Esophagus muscularis mucosa (tissue), 4 donors: ENCODE measurements around the gene NAA20. TPM values are rescaled to one million over a fixed set of nuclear protein-coding genes. Genes with fewer than 3 reads are reported as not detected.
A peak's percentile ranks its signal among the peaks of the same experiment; 100 is the strongest.

Experiments used
- DNase-seq: peaks from one replicate; pipeline ENCODE4 v3.0.0-alpha.2; 2017; ENCODE audit errors: extremely low spot score
- H3K27ac ChIP-seq, 4 donors: fragments of 200-600 bp; sonication (generic); replicated peaks in 1 of 4; 1 replicate in 3 of 4; 2 replicates in 1 of 4; pipeline ENCODE4 v1.5.1; 2016 to 2019; ENCODE audit warnings: mild to moderate bottlenecking in 1 of 4
- H3K27me3 ChIP-seq, 4 donors: fragments of 200-600 bp; sonication (generic); one replicate each; pipeline versions ENCODE4 v1.5.1 to v1.6.0; 2016 to 2019
- H3K36me3 ChIP-seq, 4 donors: fragments of 200-600 bp; sonication (generic); one replicate each; pipeline ENCODE4 v1.5.1; 2016 to 2019
- H3K4me1 ChIP-seq, 4 donors: fragments of 200-600 bp; sonication (generic); one replicate each; pipeline ENCODE4 v1.5.1; 2016 to 2019
- H3K4me3 ChIP-seq, 4 donors: fragments of 200-600 bp; sonication (generic); 1 replicate in 2 of 4; 2 replicates in 2 of 4; pipeline ENCODE4 v1.5.1; 2016 to 2019; ENCODE audit warnings: mild to moderate bottlenecking in 4 of 4, moderate library complexity in 1 of 4
- H3K9me3 ChIP-seq, 4 donors: fragments of 200-600 bp; sonication (generic); 1 replicate in 3 of 4; 2 replicates in 1 of 4; pipeline ENCODE4 v1.5.1; 2016 to 2019
- CTCF ChIP-seq, 3 experiments: fragments of 200-600 bp in 2 of 3; fragments of 450-650 bp in 1 of 3; sonication (generic) in 2 of 3; IDR thresholded peaks; one replicate each; pipeline ENCODE4 v1.5.1; 2017 to 2019; ENCODE audit warnings: antibody characterized with exemption in 3 of 3, mild to moderate bottlenecking in 2 of 3, moderate library complexity in 1 of 3
- EP300 ChIP-seq: sonication (generic); formaldehyde crosslinking; IDR thresholded peaks from one replicate; pipeline ENCODE4 v1.6.1; 2017; ENCODE audit warnings: antibody characterized with exemption
- POLR2A ChIP-seq: fragments of 450-650 bp; IDR thresholded peaks from one replicate; pipeline ENCODE4 v1.6.1; 2017; ENCODE audit warnings: antibody characterized with exemption, moderate library complexity, mild to moderate bottlenecking, low read depth
- POLR2AphosphoS5 ChIP-seq, 2 donors: sonication (generic); formaldehyde crosslinking; IDR thresholded peaks; one replicate each; pipeline ENCODE4 v1.6.1; 2017; ENCODE audit warnings: antibody characterized with exemption in 2 of 2
- WGBS: methylation state at CpG from one replicate; pipeline ENCODE4 v1.1.5; 2018; 5-methylcytosine and 5-hydroxymethylcytosine counted together
- intact Hi-C: fragments of 100-400 bp; cut with DNase I; formaldehyde crosslinking; loops from one replicate; pipeline ENCODE4 v1.15.1; 2023
- total RNA-seq, 4 donors: library from RNA; depleted of rRNA; stranded (reverse); fragments of >200 nt; gene quantifications; one replicate each; pipeline versions ENCODE4 v1.1.0 to v1.2.1, GENCODE V29; 2016

The NAA20 gene
- total RNA-seq, 4 donors from 2014 or later, result 29.5 to 38.5 (median 34.8) TPM

- H3K9me3 ChIP-seq, result no peaks in the 10 kb centered on the region
- 14% methylated on average over 7 of the region's 7 CpGs for WGBS
- peak; percentile 94 for DNase-seq
Observed at GRCh38 chr20:19973961-19974629, 43.1 kb upstream of the NAA20 start.

GRCh38 chr20:19974630-19975435 lies 42.3 kb upstream of the NAA20 start:
- Histone ChIP-seq H3K4me1 (peaks cover 47 to 68% (median 62%) of the 10 kb centered on the region in 4 donors), H3K36me3 (peaks cover 0 to 34% (median 13%) of the 10 kb centered on the region in 4 donors), H3K9me3 (no peaks in the 10 kb centered on the region), H3K27me3 (no peaks in the 10 kb centered on the region), H3K4me3 (peak overlapping the region; percentile 60 to 66 (median 64)), H3K27ac (peak overlapping the region; percentile 92 to 93 (median 92))
- peak; percentile 95 for DNase-seq
- intact Hi-C loops, result loop anchor here (5.0 kb wide), 1 partner anchor 88 kb away; no protein-coding TSS in a partner anchor
- TF ChIP-seq POLR2A (peak; percentile 10), POLR2AphosphoS5 (IDR thresholded peaks at IDR 0.05) (peak; percentile 77 to 83), EP300 (no peak), CTCF (IDR thresholded peaks at IDR 0.05) (peak in 1 of 3 experiments; percentile 2)
- WGBS, result 11% methylated on average over 10 of the region's 44 CpGs

More at GRCh38 chr20:19973961-19974629, 43.1 kb upstream of the NAA20 start:
- peak overlapping the region; percentile 92 to 93 (median 92) for H3K27ac ChIP-seq
- no peaks in the 10 kb centered on the region for H3K27me3 ChIP-seq
- TF ChIP-seq POLR2AphosphoS5 (IDR thresholded peaks at IDR 0.05) (peak; percentile 66 to 80), EP300 (no peak), POLR2A (no peak), CTCF (IDR thresholded peaks at IDR 0.05) (no peak)
- peaks cover 40 to 62% (median 55%) of the 10 kb centered on the region in 4 donors for H3K4me1 ChIP-seq
- peaks cover 0 to 41% (median 18%) of the 10 kb centered on the region in 4 donors for H3K36me3 ChIP-seq
- intact Hi-C loops, result no loop called here
- H3K4me3 ChIP-seq, result peak overlapping the region; percentile 60 to 66 (median 64)

- H3K36me3 ChIP-seq, result peaks cover 0 to 29% (median 11%) of the 10 kb centered on the region in 4 donors
- DNase-seq, result no peak
- no peaks in the 10 kb centered on the region for H3K27me3 ChIP-seq
- H3K27ac ChIP-seq, result peak overlapping the region; percentile 92 to 93 (median 92)
- intact Hi-C loops, result loop anchor here (5.0 kb wide), 1 partner anchor 88 kb away; no protein-coding TSS in a partner anchor
- H3K4me3 ChIP-seq, result peak overlapping the region; percentile 60 to 66 (median 64)
- H3K4me1 ChIP-seq, result peaks cover 53 to 74% (median 68%) of the 10 kb centered on the region in 4 donors
- H3K9me3 ChIP-seq, result no peaks in the 10 kb centered on the region
- 43% methylated on average over 4 of the region's 18 CpGs for WGBS
- no peak for TF ChIP-seq POLR2AphosphoS5 (IDR thresholded peaks at IDR 0.05)
- TF ChIP-seq EP300, result no peak
- TF ChIP-seq POLR2A, result no peak
Observed at GRCh38 chr20:19975436-19975799, 41.7 kb upstream of the NAA20 start.

GRCh38 chr20:19975901-19976300 lies 41.3 kb upstream of the NAA20 start:
- H3K27me3 ChIP-seq, result no peaks in the 10 kb centered on the region
- H3K4me3 ChIP-seq, result peak overlapping the region; percentile 60 to 66 (median 64)
- intact Hi-C loops, result loop anchor here (5.0 kb wide), 1 partner anchor 89 kb away; no protein-coding TSS in a partner anchor
- 45% methylated on average over 9 of the region's 9 CpGs for WGBS
- no peak for DNase-seq
- peaks cover 57 to 79% (median 73%) of the 10 kb centered on the region in 4 donors for H3K4me1 ChIP-seq
- H3K36me3 ChIP-seq, result peaks cover 0 to 25% (median 9%) of the 10 kb centered on the region in 4 donors
- TF ChIP-seq POLR2AphosphoS5 (IDR thresholded peaks at IDR 0.05) (peak in 1 of 2 donors; percentile 7), EP300 (no peak)
- H3K9me3 ChIP-seq, result no peaks in the 10 kb centered on the region
- peak overlapping the region; percentile 92 to 93 (median 92) for H3K27ac ChIP-seq

GRCh38 chr20:19976595-19977372 lies 40.4 kb upstream of the NAA20 start:
- DNase-seq, result no peak
- WGBS, result 24% methylated on average over 8 of the region's 8 CpGs
- Histone ChIP-seq H3K4me1 (peaks cover 65 to 87% (median 82%) of the 10 kb centered on the region in 4 donors), H3K9me3 (no peaks in the 10 kb centered on the region), H3K36me3 (peaks cover 0 to 16% (median 6%) of the 10 kb centered on the region in 4 donors), H3K4me3 (peak overlapping the region; percentile 60 to 66 (median 64)), H3K27me3 (no peaks in the 10 kb centered on the region), H3K27ac (peak overlapping the region; percentile 92 to 93 (median 92))
- intact Hi-C loops, result loop anchor here (5.0 kb wide), 1 partner anchor 89 kb away; no protein-coding TSS in a partner anchor
- TF ChIP-seq POLR2AphosphoS5 (IDR thresholded peaks at IDR 0.05) (peak; percentile 12 to 58), EP300 (no peak), POLR2A (no peak), CTCF (IDR thresholded peaks at IDR 0.05) (no peak)
